ENCODE measurements around the gene SOX8. TPM values are rescaled to one million over a fixed set of nuclear protein-coding genes. Genes with fewer than 3 reads are reported as not detected.

The SOX8 gene
- total RNA-seq, 1 donor from 2014 or later = 0.74 TPM

- Histone ChIP-seq H3K9me3 (no peaks in the 10 kb centered on the region), H3K27me3 (no peaks in the 10 kb centered on the region), H3K4me3 (peak overlapping the region; percentile 46 to 71), H3K27ac (no peak overlapping the region), H3K36me3 (no peaks in the 10 kb centered on the region), H3K4me1 (peaks cover 21% of the 10 kb centered on the region)
- DNase-seq (ENCODE audit: extremely low spot score in 2 of 2) = no peak
- TF ChIP-seq POLR2A (IDR thresholded peaks at IDR 0.05) (no peak), CTCF (IDR thresholded peaks at IDR 0.05) (no peak), POLR2AphosphoS5 (IDR thresholded peaks at IDR 0.05; ENCODE audit: insufficient read depth in 1 of 2, low read depth in 1 of 2) (no peak)
- intact Hi-C loops (cut with DNase I) = no loop called here
These were observed 1.0 kb upstream of the SOX8 start for GRCh38 chr16:980595-980854.

GRCh38 chr16:982145-983043, 824 bp downstream of the SOX8 start:
- DNase-seq (ENCODE audit: extremely low spot score in 2 of 2) = no peak
- H3K27me3 ChIP-seq = no peaks in the 10 kb centered on the region
- H3K4me1 ChIP-seq = peaks cover 17% of the 10 kb centered on the region
- H3K4me3 ChIP-seq = peak overlapping the region; percentile 46 to 71
- H3K27ac ChIP-seq = no peak overlapping the region
- H3K36me3 ChIP-seq = no peaks in the 10 kb centered on the region
- H3K9me3 ChIP-seq = no peaks in the 10 kb centered on the region
- intact Hi-C loops (cut with DNase I) = no loop called here
- TF ChIP-seq POLR2AphosphoS5 (IDR thresholded peaks at IDR 0.05; ENCODE audit: insufficient read depth in 1 of 2, low read depth in 1 of 2) = no peak
- no peak for TF ChIP-seq CTCF (IDR thresholded peaks at IDR 0.05)
- no peak for TF ChIP-seq POLR2A (IDR thresholded peaks at IDR 0.05)

GRCh38 chr16:983044-984030, 1.8 kb downstream of the SOX8 start:
- Histone ChIP-seq H3K9me3 (no peaks in the 10 kb centered on the region), H3K4me3 (no peak overlapping the region), H3K4me1 (peaks cover 14% of the 10 kb centered on the region), H3K36me3 (no peaks in the 10 kb centered on the region), H3K27ac (no peak overlapping the region), H3K27me3 (no peaks in the 10 kb centered on the region)
- DNase-seq (ENCODE audit: extremely low spot score in 2 of 2) = no peak
- intact Hi-C loops (cut with DNase I) = no loop called here
- no peak for TF ChIP-seq POLR2AphosphoS5 (IDR thresholded peaks at IDR 0.05; ENCODE audit: insufficient read depth in 1 of 2, low read depth in 1 of 2)
- no peak for TF ChIP-seq POLR2A (IDR thresholded peaks at IDR 0.05)

GRCh38 chr16:984121-984694, 2.6 kb downstream of the SOX8 start:
- no peaks in the 10 kb centered on the region for H3K36me3 ChIP-seq
- H3K27ac ChIP-seq = no peak overlapping the region
- H3K27me3 ChIP-seq = no peaks in the 10 kb centered on the region
- no peaks in the 10 kb centered on the region for H3K9me3 ChIP-seq
- no peak for DNase-seq (ENCODE audit: extremely low spot score in 2 of 2)
- TF ChIP-seq POLR2A (IDR thresholded peaks at IDR 0.05) = no peak
- no peak for TF ChIP-seq CTCF (IDR thresholded peaks at IDR 0.05)
- TF ChIP-seq POLR2AphosphoS5 (IDR thresholded peaks at IDR 0.05; ENCODE audit: insufficient read depth in 1 of 2, low read depth in 1 of 2) = no peak
- H3K4me3 ChIP-seq = no peak overlapping the region
- H3K4me1 ChIP-seq = peaks cover 14% of the 10 kb centered on the region
- intact Hi-C loops (cut with DNase I) = no loop called here
